ENCODE results near the gene AGAP1.

- TF ChIP-seq POLR2AphosphoS5 (IDR thresholded peaks at IDR 0.05), result no peak
- no peak for TF ChIP-seq POLR2A (IDR thresholded peaks at IDR 0.05)
- no peak for TF ChIP-seq CTCF (IDR thresholded peaks at IDR 0.05)
Measured at GRCh38 chr2:235976516-235976915, 482.7 kb downstream of the AGAP1 start.
